ENCODE data around the gene BEND4.
A peak's percentile ranks its signal among the peaks of the same experiment; 100 is the strongest.

Gene BEND4

DNA sequence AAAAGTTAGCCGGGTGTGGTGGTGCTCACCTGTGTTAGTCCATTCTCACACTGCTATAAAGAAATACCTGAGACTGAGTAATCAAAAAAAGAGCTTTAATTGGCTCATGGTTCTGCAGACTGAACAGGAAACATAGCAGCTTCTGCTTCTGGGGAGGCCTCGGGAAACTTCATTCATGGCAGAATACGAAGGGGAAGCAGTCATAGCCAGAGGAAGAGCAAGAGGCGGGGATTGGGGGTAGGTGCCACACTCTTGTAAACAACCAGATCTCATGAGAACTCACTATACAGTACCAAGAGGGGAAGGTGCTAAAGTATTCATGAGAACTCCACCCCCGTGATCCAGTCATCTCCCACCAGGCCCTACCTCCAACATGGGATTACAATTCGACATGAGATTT, 64.1 kb downstream of the BEND4 start:
- Histone ChIP-seq H3K27me3 (replicated peaks; ENCODE audit: control insufficient read depth, insufficient read depth, low read length) (no peaks in the 10 kb centered on the region), H3K4me1 (ENCODE audit: control insufficient read depth, insufficient read depth, low read length) (peaks cover 8% of the 10 kb centered on the region), H3K36me3 (ENCODE audit: control insufficient read depth, insufficient read depth, low read length, severe bottlenecking) (peaks cover 28% of the 10 kb centered on the region), H3K9ac (ENCODE audit: low read length) (no peak overlapping the region), H3K4me3 (ENCODE audit: low read length) (no peak overlapping the region), H3K9me3 (ENCODE audit: control insufficient read depth, low read length) (no peaks in the 10 kb centered on the region)
- no peak for DNase-seq (ENCODE audit: low read depth)

DNA sequence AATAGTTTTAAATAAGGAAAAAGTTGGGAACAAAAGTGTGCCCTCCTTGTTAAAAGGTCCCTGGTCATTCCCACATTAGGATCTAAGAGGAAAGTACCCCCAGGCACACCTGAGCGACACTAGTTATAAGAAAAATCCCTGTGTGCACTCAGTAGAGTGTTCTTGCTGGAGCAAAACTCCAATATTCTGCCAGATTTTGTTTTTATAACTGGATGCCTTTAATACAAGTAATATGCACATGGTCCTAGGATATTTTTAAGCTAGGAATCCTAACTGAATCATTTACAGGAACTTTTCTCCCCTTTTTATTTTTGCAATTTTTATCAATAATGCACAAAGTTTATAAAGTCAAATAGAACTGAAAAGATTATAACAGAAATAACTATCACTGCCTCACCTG, 68.6 kb downstream of the BEND4 start:
- Histone ChIP-seq H3K9me3 (ENCODE audit: control insufficient read depth, low read length) (no peaks in the 10 kb centered on the region), H3K9ac (ENCODE audit: low read length) (no peak overlapping the region), H3K4me1 (ENCODE audit: control insufficient read depth, insufficient read depth, low read length) (peaks cover 13% of the 10 kb centered on the region), H3K36me3 (ENCODE audit: control insufficient read depth, insufficient read depth, low read length, severe bottlenecking) (peaks cover 31% of the 10 kb centered on the region), H3K27me3 (replicated peaks; ENCODE audit: control insufficient read depth, insufficient read depth, low read length) (no peaks in the 10 kb centered on the region), H3K4me3 (ENCODE audit: low read length) (peak overlapping the region; percentile 41)
- peak; percentile 48 for DNase-seq (ENCODE audit: low read depth)

DNA sequence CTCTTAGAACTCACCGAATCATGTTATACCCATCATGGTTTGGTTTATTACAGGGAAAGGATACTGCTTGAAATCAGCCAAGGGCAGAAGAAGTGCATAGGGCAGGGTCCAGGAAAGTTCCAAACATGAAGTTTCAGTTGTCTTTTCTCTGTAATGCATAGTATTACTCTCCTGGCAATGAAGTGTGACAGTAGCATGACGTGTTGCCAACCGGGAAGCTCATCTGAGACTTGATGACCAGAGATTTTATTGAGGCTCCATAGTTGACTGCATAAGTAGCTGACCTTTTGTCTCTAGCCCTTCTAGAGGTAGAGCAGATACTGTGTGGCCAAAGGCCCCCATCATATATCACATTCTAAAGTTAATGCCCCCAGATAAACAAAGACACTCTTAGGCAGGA, 72.1 kb downstream of the BEND4 start:
- H3K4me1 ChIP-seq (ENCODE audit: control insufficient read depth, insufficient read depth, low read length) = peaks cover 13% of the 10 kb centered on the region
- H3K9ac ChIP-seq (ENCODE audit: low read length) = no peak overlapping the region
- no peaks in the 10 kb centered on the region for H3K27me3 ChIP-seq (replicated peaks; ENCODE audit: control insufficient read depth, insufficient read depth, low read length)
- no peaks in the 10 kb centered on the region for H3K9me3 ChIP-seq (ENCODE audit: control insufficient read depth, low read length)
- H3K36me3 ChIP-seq (ENCODE audit: control insufficient read depth, insufficient read depth, low read length, severe bottlenecking) = peaks cover 39% of the 10 kb centered on the region
- no peak for DNase-seq (ENCODE audit: low read depth)
- H3K4me3 ChIP-seq (ENCODE audit: low read length) = no peak overlapping the region

DNA sequence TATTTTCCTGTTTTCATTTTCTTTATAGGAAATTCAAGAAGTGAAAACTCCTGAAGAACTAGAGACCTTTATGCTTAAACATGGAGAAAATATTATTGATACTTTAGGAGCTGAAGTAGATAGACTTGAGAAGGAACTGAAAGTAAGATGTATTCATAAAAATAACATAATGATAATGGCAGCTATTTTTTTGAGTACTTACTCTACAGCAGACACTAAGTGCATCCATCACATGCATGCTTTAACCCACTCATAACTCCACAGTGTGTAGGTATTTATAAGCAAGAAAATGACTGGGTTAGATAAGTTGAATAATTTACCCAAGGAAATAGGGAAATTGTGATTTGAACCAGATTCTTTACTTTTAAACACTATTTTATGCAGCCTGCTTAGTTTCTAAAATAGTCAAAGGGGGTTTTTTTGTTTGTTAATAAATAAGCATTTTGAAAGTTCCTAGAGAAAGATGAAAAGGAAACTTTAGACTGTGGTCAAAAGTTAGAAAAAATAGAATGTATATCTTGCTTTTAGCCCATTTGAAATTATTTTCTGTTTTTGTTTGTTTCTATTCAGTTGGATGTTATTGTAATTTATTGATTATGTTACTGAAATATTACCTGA, 74.2 kb downstream of the BEND4 start:
- no peak for DNase-seq (ENCODE audit: low read depth)
- Histone ChIP-seq H3K36me3 (ENCODE audit: control insufficient read depth, insufficient read depth, low read length, severe bottlenecking) (peaks cover 45% of the 10 kb centered on the region), H3K27me3 (replicated peaks; ENCODE audit: control insufficient read depth, insufficient read depth, low read length) (no peaks in the 10 kb centered on the region), H3K9ac (ENCODE audit: low read length) (no peak overlapping the region), H3K4me3 (ENCODE audit: low read length) (no peak overlapping the region), H3K4me1 (ENCODE audit: control insufficient read depth, insufficient read depth, low read length) (peaks cover 3% of the 10 kb centered on the region), H3K9me3 (ENCODE audit: control insufficient read depth, low read length) (no peaks in the 10 kb centered on the region)

DNA sequence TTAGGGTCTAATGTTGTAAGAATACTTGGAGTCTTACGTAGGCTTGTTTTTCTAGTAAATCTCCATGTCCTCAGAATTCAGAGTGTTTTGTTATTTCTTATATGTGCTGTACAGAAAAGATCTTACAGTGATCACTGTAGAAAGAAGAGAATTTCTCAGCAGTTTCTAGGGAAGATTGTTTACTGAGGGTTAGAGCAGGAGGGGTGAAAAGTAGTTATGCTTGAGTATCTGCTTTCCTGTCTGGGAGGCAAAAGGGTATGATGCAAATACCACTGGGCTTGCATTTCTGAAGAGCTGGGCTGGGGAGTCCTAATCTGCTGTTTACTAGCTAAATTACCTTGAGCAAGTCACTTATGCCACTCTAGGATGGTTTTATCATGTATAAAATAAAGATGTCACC, 78.2 kb downstream of the BEND4 start:
- Histone ChIP-seq H3K36me3 (ENCODE audit: control insufficient read depth, insufficient read depth, low read length, severe bottlenecking) (peaks cover 62% of the 10 kb centered on the region), H3K4me3 (ENCODE audit: low read length) (no peak overlapping the region)

DNA sequence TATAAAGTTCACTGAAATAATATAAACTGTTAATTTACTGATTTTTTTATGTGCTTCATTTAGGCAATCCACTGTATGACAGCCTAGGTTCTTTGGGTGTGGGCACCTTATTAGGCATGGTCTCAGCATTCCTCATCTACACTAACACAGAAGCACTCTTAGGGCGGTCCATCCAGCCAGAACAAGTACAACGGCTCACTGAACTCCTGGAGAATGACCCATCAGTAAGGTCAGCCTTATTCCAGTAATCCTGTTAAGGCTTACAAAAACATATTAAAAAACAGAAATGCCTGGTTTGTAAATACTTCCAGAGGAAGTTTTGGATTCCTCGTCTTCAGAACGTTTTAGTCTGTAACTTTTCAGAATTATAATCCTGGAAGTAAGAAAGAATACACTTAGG, 82.0 kb downstream of the BEND4 start:
- H3K4me3 ChIP-seq (ENCODE audit: low read length) = no peak overlapping the region
- H3K36me3 ChIP-seq (ENCODE audit: control insufficient read depth, insufficient read depth, low read length, severe bottlenecking) = peaks cover 65% of the 10 kb centered on the region
- DNase-seq (ENCODE audit: low read depth) = no peak
- H3K27me3 ChIP-seq (replicated peaks; ENCODE audit: control insufficient read depth, insufficient read depth, low read length) = no peaks in the 10 kb centered on the region
- no peak overlapping the region for H3K9ac ChIP-seq (ENCODE audit: low read length)
- no peaks in the 10 kb centered on the region for H3K4me1 ChIP-seq (ENCODE audit: control insufficient read depth, insufficient read depth, low read length)
- H3K9me3 ChIP-seq (ENCODE audit: control insufficient read depth, low read length) = no peaks in the 10 kb centered on the region

More for the DNA sequence above, 78.2 kb downstream of the BEND4 start:
- no peaks in the 10 kb centered on the region for H3K9me3 ChIP-seq (ENCODE audit: control insufficient read depth, low read length)
- no peaks in the 10 kb centered on the region for H3K27me3 ChIP-seq (replicated peaks; ENCODE audit: control insufficient read depth, insufficient read depth, low read length)
- H3K9ac ChIP-seq (ENCODE audit: low read length) = no peak overlapping the region
- DNase-seq (ENCODE audit: low read depth) = no peak
- no peaks in the 10 kb centered on the region for H3K4me1 ChIP-seq (ENCODE audit: control insufficient read depth, insufficient read depth, low read length)

DNA sequence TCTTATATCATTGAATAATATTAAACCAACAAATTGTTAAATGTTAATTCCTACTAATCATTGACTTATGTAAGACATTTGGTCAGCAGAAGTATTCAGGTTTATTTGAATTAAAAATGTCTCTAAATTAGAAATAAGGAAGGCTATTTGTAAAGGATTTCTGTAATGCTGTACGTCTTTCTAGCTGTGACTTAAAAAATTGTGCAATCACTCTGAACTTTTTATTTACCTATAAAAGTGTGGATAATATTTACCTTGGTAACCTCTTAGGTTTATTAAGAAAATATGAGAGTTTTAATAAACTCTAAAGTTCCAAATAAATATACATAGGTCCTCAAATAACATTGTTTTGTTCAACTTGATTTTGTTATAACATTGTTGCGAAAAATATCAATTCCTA, 85.2 kb downstream of the BEND4 start:
- Histone ChIP-seq H3K4me1 (ENCODE audit: control insufficient read depth, insufficient read depth, low read length) (no peaks in the 10 kb centered on the region), H3K9ac (ENCODE audit: low read length) (no peak overlapping the region), H3K36me3 (ENCODE audit: control insufficient read depth, insufficient read depth, low read length, severe bottlenecking) (peaks cover 77% of the 10 kb centered on the region), H3K9me3 (ENCODE audit: control insufficient read depth, low read length) (no peaks in the 10 kb centered on the region), H3K27me3 (replicated peaks; ENCODE audit: control insufficient read depth, insufficient read depth, low read length) (no peaks in the 10 kb centered on the region), H3K4me3 (ENCODE audit: low read length) (no peak overlapping the region)
- DNase-seq (ENCODE audit: low read depth) = no peak

DNA sequence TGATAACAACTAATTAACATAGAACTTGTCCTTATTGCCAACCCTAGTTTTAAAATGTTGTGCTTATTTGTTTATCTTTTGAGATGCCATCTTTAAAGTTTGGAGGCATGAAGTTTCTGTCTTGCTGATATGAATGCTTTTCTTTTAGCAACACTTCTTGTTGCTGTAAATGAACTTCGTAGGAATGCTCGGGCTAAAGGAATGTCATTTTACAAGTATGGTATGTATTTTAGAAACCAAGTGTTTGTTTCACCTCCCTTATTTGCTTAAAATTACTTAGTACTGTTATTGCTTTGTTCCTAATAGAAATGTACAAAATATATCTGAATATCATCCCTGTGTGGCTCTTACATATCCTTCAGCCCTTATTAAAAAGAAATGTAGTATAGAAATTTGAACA, 86.1 kb downstream of the BEND4 start:
- H3K4me3 ChIP-seq (ENCODE audit: low read length) = no peak overlapping the region
- no peak for DNase-seq (ENCODE audit: low read depth)
- peaks cover 73% of the 10 kb centered on the region for H3K36me3 ChIP-seq (ENCODE audit: control insufficient read depth, insufficient read depth, low read length, severe bottlenecking)
- H3K9me3 ChIP-seq (ENCODE audit: control insufficient read depth, low read length) = no peaks in the 10 kb centered on the region
- H3K9ac ChIP-seq (ENCODE audit: low read length) = no peak overlapping the region
- H3K27me3 ChIP-seq (replicated peaks; ENCODE audit: control insufficient read depth, insufficient read depth, low read length) = no peaks in the 10 kb centered on the region
- no peaks in the 10 kb centered on the region for H3K4me1 ChIP-seq (ENCODE audit: control insufficient read depth, insufficient read depth, low read length)

Measured in adipocyte (in vitro differentiated cells).